ENCODE results near the gene SUMF1. TPM values are rescaled to one million over a fixed set of nuclear protein-coding genes. Genes with fewer than 3 reads are reported as not detected.

SUMF1 gene
- total RNA-seq, 1 experiment from 2014 or later, result 26.6 TPM

DNA sequence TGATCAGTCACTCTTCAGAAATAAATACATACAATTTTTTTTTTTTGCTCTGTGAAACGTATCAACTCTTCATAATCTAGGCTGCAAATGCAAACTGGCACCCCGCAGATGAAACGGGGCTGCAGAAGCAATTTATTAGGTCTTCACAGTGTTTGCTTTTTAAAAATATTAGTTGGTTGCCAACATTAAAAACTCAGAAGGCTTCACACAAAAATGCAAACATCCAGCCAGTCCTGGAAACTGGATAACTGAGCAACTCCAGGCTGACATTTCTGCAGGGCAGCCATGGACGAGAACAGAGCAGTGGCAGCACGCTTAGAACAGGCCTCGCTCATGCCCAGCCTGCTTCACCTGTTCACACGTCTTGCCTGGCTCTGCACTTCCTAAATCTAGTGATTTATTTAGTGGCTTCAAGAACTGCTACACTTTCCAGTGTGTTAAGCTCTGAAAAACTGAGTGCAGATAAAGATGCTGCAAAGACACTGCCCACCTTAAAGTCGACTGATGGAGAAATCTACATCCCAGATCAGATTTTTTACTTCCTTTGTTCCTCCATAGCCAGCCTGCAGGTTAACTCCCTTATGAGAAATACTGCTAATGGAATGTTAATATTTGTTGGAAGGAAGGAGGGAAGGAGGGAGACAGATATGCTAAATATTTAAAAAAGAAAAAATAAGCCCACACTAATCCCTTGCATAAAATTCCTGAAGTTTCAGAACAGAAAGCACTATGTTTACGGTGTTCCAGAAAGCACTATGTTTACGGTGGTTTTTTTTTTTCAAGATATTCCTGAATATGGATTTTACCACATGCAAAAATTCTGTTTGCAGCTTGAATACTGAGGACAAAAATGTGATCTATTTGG lies 110.3 kb downstream of the SUMF1 start:
- CTCF ChIA-PET, result no interaction called here
- Histone ChIP-seq H2AFZ (ENCODE audit: low read depth, low read length, poor library complexity, severe bottlenecking) (no peak overlapping the region), H4K20me1 (ENCODE audit: insufficient read depth) (no peaks in the 10 kb centered on the region), H3K9me3 (ENCODE audit: control insufficient read depth in 1 of 2, insufficient read depth in 1 of 2, low read depth in 1 of 2, low read length in 2 of 2) (no peaks in the 10 kb centered on the region), H3K36me3 (ENCODE audit: control insufficient read depth in 1 of 2, insufficient read depth in 2 of 2, low read length in 2 of 2) (no peaks in the 10 kb centered on the region), H3K79me2 (ENCODE audit: insufficient read depth, low read length) (no peaks in the 10 kb centered on the region), H3K4me3 (replicated peaks in 1 of 2; ENCODE audit: low read depth in 1 of 2, low read length in 2 of 2) (no peak overlapping the region), H3K4me2 (ENCODE audit: low read length) (no peak overlapping the region), H3K4me1 (ENCODE audit: control insufficient read depth in 1 of 2, insufficient read depth in 2 of 2, low read length in 2 of 2) (no peaks in the 10 kb centered on the region), H3K27me3 (ENCODE audit: insufficient read depth, low read length) (no peaks in the 10 kb centered on the region), H3K9ac (ENCODE audit: low read length) (no peak overlapping the region), H3K27ac (ENCODE audit: low read depth, low read length) (no peak overlapping the region), H3K9me2 (ENCODE audit: insufficient read depth) (no peaks in the 10 kb centered on the region)
- ATAC-seq (no peak), DNase-seq (ENCODE audit: low read depth, low spot score) (no peak)
- POLR2A ChIA-PET, result no interaction called here
- intact Hi-C loops (cut with micrococcal nuclease), result loop anchor here (10.0 kb wide), 1 partner anchor 698 kb away; no protein-coding TSS in a partner anchor
- RAD21 ChIA-PET (ENCODE audit: low non-redundant PET in 1 of 2, low total read pairs in 2 of 2, uncharacterized antibody in 2 of 2, unreplicated experiment in 2 of 2), result no interaction called here
- TF ChIP-seq SRF (IDR thresholded peaks at IDR 0.05; ENCODE audit: low read depth) (no peak), ZNF274 (IDR thresholded peaks at IDR 0.05; ENCODE audit: low read depth, low read length) (no peak), ELF1 (IDR thresholded peaks at IDR 0.05; ENCODE audit: borderline replicate concordance, low read depth) (no peak), SIN3A (IDR thresholded peaks at IDR 0.05; ENCODE audit: low read depth) (no peak), FOSL1 (IDR thresholded peaks at IDR 0.05; ENCODE audit: low read depth) (no peak)
- TF ChIP-seq, protein P1, sequence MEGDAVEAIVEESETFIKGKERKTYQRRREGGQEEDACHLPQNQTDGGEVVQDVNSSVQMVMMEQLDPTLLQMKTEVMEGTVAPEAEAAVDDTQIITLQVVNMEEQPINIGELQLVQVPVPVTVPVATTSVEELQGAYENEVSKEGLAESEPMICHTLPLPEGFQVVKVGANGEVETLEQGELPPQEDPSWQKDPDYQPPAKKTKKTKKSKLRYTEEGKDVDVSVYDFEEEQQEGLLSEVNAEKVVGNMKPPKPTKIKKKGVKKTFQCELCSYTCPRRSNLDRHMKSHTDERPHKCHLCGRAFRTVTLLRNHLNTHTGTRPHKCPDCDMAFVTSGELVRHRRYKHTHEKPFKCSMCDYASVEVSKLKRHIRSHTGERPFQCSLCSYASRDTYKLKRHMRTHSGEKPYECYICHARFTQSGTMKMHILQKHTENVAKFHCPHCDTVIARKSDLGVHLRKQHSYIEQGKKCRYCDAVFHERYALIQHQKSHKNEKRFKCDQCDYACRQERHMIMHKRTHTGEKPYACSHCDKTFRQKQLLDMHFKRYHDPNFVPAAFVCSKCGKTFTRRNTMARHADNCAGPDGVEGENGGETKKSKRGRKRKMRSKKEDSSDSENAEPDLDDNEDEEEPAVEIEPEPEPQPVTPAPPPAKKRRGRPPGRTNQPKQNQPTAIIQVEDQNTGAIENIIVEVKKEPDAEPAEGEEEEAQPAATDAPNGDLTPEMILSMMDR (IDR thresholded peaks at IDR 0.05 in 2 of 3, conservative IDR thresholded peaks at IDR 0.05 in 1 of 3; ENCODE audit: borderline replicate concordance in 1 of 3, insufficient read depth in 1 of 3, low read depth in 2 of 3, low read length in 2 of 3), result no peak
- BruUV-seq (replicated peaks), result no TSS peak

DNA sequence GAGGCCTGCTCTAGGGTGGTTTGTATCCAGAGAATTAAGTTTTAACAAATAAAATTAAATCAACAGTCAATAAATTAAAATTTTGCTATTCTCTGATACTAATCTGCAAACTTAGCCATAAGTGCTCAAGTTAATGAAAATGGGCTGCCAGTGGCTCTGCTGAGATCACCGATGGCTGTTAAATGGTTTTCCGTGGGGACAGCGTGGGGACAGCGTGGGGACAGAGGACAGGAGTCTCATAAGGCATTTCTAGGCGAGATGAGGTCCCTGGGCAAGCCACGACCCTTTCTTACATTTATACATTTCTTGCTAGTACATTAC lies 110.9 kb downstream of the SUMF1 start:
- DNase-seq (ENCODE audit: low read depth, low spot score) (no peak), ATAC-seq (no peak)
- no TSS peak for BruUV-seq (replicated peaks)
- Histone ChIP-seq H3K4me3 (replicated peaks in 1 of 2; ENCODE audit: low read depth in 1 of 2, low read length in 2 of 2) (no peak overlapping the region), H3K9me2 (ENCODE audit: insufficient read depth) (no peaks in the 10 kb centered on the region), H3K79me2 (ENCODE audit: insufficient read depth, low read length) (no peaks in the 10 kb centered on the region), H3K27me3 (ENCODE audit: insufficient read depth, low read length) (no peaks in the 10 kb centered on the region), H3K4me2 (ENCODE audit: low read length) (no peak overlapping the region), H4K20me1 (ENCODE audit: insufficient read depth) (no peaks in the 10 kb centered on the region), H3K9ac (ENCODE audit: low read length) (no peak overlapping the region), H3K27ac (ENCODE audit: low read depth, low read length) (no peak overlapping the region), H2AFZ (ENCODE audit: low read depth, low read length, poor library complexity, severe bottlenecking) (no peak overlapping the region), H3K36me3 (ENCODE audit: control insufficient read depth in 1 of 2, insufficient read depth in 2 of 2, low read length in 2 of 2) (no peaks in the 10 kb centered on the region), H3K9me3 (ENCODE audit: control insufficient read depth in 1 of 2, insufficient read depth in 1 of 2, low read depth in 1 of 2, low read length in 2 of 2) (no peaks in the 10 kb centered on the region), H3K4me1 (ENCODE audit: control insufficient read depth in 1 of 2, insufficient read depth in 2 of 2, low read length in 2 of 2) (no peaks in the 10 kb centered on the region)
- CTCF ChIA-PET, result no interaction called here
- intact Hi-C loops (cut with micrococcal nuclease), result loop anchor here (10.0 kb wide), 1 partner anchor 699 kb away; no protein-coding TSS in a partner anchor
- POLR2A ChIA-PET, result no interaction called here
- RAD21 ChIA-PET (ENCODE audit: low non-redundant PET in 1 of 2, low total read pairs in 2 of 2, uncharacterized antibody in 2 of 2, unreplicated experiment in 2 of 2), result no interaction called here
- TF ChIP-seq, protein P2, sequence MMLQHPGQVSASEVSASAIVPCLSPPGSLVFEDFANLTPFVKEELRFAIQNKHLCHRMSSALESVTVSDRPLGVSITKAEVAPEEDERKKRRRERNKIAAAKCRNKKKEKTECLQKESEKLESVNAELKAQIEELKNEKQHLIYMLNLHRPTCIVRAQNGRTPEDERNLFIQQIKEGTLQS (IDR thresholded peaks at IDR 0.05), result no peak
- TF ChIP-seq YY1 (IDR thresholded peaks at IDR 0.05; ENCODE audit: extremely low read depth, insufficient replicate concordance, low read depth, low read length) (no peak), EZH2 (IDR thresholded peaks at IDR 0.05) (no peak)
- TF ChIP-seq, protein P3, sequence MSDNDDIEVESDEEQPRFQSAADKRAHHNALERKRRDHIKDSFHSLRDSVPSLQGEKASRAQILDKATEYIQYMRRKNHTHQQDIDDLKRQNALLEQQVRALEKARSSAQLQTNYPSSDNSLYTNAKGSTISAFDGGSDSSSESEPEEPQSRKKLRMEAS (IDR thresholded peaks at IDR 0.05), result no peak
- TF ChIP-seq, protein P4, sequence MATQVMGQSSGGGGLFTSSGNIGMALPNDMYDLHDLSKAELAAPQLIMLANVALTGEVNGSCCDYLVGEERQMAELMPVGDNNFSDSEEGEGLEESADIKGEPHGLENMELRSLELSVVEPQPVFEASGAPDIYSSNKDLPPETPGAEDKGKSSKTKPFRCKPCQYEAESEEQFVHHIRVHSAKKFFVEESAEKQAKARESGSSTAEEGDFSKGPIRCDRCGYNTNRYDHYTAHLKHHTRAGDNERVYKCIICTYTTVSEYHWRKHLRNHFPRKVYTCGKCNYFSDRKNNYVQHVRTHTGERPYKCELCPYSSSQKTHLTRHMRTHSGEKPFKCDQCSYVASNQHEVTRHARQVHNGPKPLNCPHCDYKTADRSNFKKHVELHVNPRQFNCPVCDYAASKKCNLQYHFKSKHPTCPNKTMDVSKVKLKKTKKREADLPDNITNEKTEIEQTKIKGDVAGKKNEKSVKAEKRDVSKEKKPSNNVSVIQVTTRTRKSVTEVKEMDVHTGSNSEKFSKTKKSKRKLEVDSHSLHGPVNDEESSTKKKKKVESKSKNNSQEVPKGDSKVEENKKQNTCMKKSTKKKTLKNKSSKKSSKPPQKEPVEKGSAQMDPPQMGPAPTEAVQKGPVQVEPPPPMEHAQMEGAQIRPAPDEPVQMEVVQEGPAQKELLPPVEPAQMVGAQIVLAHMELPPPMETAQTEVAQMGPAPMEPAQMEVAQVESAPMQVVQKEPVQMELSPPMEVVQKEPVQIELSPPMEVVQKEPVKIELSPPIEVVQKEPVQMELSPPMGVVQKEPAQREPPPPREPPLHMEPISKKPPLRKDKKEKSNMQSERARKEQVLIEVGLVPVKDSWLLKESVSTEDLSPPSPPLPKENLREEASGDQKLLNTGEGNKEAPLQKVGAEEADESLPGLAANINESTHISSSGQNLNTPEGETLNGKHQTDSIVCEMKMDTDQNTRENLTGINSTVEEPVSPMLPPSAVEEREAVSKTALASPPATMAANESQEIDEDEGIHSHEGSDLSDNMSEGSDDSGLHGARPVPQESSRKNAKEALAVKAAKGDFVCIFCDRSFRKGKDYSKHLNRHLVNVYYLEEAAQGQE (IDR thresholded peaks at IDR 0.05; ENCODE audit: low read depth), result no peak
